Thyroid gland (tissue), 4 donors: ENCODE data around the gene PPP2R5D.

Experiments used
- POLR2A ChIP-seq, 2 donors: fragments of 450-650 bp; IDR thresholded peaks; one replicate each; pipeline ENCODE4 v1.6.1; 2017; ENCODE audit warnings: antibody characterized with exemption in 2 of 2, mild to moderate bottlenecking in 2 of 2, moderate library complexity in 1 of 2
- TF ChIP-seq, protein P1 (sequence below), 6 experiments: fragments of 200-600 bp in 3 of 6; fragments of 450-650 bp in 3 of 6; sonication (generic) in 3 of 6; IDR thresholded peaks; one replicate each; pipeline ENCODE4 v1.5.1; 2016 to 2019; ENCODE audit warnings: antibody characterized with exemption in 6 of 6, mild to moderate bottlenecking in 2 of 6, inconsistent platforms in 1 of 6, moderate library complexity in 1 of 6

DNA sequence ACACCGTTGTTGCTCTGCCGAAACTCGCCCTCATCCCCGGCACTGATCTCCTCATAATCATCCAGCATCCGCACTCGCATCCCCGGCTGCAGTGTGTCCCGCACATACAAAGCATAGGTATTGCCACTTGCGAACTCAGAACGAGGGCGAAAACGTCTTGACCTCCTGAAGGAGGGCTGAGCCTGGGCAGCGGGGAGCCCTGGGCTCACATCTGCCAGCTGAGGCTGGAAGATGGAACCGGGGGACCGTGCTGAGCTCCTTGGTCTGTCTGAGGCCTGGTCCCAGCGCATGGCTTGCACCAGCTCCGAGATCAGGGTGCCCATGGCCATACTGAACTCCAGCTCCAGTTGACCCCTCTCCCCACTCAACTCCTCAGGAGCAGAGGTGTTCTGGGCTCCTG, 66.6 kb downstream of the PPP2R5D start:
- TF ChIP-seq, protein P1, sequence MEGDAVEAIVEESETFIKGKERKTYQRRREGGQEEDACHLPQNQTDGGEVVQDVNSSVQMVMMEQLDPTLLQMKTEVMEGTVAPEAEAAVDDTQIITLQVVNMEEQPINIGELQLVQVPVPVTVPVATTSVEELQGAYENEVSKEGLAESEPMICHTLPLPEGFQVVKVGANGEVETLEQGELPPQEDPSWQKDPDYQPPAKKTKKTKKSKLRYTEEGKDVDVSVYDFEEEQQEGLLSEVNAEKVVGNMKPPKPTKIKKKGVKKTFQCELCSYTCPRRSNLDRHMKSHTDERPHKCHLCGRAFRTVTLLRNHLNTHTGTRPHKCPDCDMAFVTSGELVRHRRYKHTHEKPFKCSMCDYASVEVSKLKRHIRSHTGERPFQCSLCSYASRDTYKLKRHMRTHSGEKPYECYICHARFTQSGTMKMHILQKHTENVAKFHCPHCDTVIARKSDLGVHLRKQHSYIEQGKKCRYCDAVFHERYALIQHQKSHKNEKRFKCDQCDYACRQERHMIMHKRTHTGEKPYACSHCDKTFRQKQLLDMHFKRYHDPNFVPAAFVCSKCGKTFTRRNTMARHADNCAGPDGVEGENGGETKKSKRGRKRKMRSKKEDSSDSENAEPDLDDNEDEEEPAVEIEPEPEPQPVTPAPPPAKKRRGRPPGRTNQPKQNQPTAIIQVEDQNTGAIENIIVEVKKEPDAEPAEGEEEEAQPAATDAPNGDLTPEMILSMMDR (IDR thresholded peaks at IDR 0.05): no peak
- TF ChIP-seq POLR2A (IDR thresholded peaks at IDR 0.05): no peak
